Keratinocyte (primary cell): Measurements from ENCODE around the gene NEUROD2. TPM values are rescaled to one million over a fixed set of nuclear protein-coding genes. Genes with fewer than 3 reads are reported as not detected.

Source experiments
- DNase-seq: peaks from one replicate; pipeline ENCODE4 v3.0.0-alpha.2; 2011; ENCODE audit warnings: low read depth, missing footprints, low spot score
- FAIRE-seq: peaks from 2 replicates; lab custom pipeline; 2011; peaks lifted over from hg19 to GRCh38; lab: Jason Lieb, UNC
- H2AFZ ChIP-seq: 2 replicates; pipeline ENCODE4 v1.6.0; 2012; ENCODE audit warnings: low read length, control low read depth, inconsistent platforms; ENCODE audit not compliant: control insufficient read depth
- H3K27ac ChIP-seq: 2 replicates; pipeline ENCODE4 v1.5.1; 2011; ENCODE audit warnings: low read length; ENCODE audit not compliant: control insufficient read depth, insufficient read depth
- H3K27me3 ChIP-seq: 3 replicates; pipeline ENCODE4 v1.6.0; 2011; ENCODE audit warnings: low read length; ENCODE audit not compliant: control insufficient read depth, insufficient read depth; ENCODE audit errors: extremely low read depth
- H3K36me3 ChIP-seq, 2 experiments: 2 replicates in 1 of 2; 3 replicates in 1 of 2; pipeline ENCODE4 v1.5.1; 2011; ENCODE audit warnings: low read length in 2 of 2, mild to moderate bottlenecking in 1 of 2; ENCODE audit not compliant: control insufficient read depth in 2 of 2, insufficient read depth in 2 of 2; ENCODE audit errors: extremely low read depth in 1 of 2
- H3K4me1 ChIP-seq: 3 replicates; pipeline ENCODE4 v1.5.1; 2011; ENCODE audit warnings: low read length; ENCODE audit not compliant: control insufficient read depth, insufficient read depth; ENCODE audit errors: extremely low read depth
- H3K4me2 ChIP-seq: 3 replicates; pipeline ENCODE4 v1.6.0; 2011; ENCODE audit warnings: low read depth, low read length; ENCODE audit not compliant: control insufficient read depth, insufficient read depth; ENCODE audit errors: extremely low read depth
- H3K4me3 ChIP-seq, 3 experiments: fragments of 200-600 bp in 1 of 3; sonication (generic) in 1 of 3; 2 replicates in 2 of 3; 3 replicates in 1 of 3; pipeline ENCODE4 v1.5.1; 2011 to 2016; ENCODE audit warnings: low read length in 3 of 3, mild to moderate bottlenecking in 3 of 3, control low read depth in 2 of 3, inconsistent platforms in 1 of 3, low read depth in 1 of 3, mixed read lengths in 1 of 3, mixed run types in 1 of 3, moderate library complexity in 1 of 3; ENCODE audit not compliant: control insufficient read depth in 2 of 3, insufficient read depth in 2 of 3; ENCODE audit errors: extremely low read depth in 1 of 3
- H3K79me2 ChIP-seq: 2 replicates; pipeline ENCODE4 v1.6.0; 2012; ENCODE audit warnings: low read length; ENCODE audit not compliant: control insufficient read depth, insufficient read depth
- H3K9ac ChIP-seq: 3 replicates; pipeline ENCODE4 v1.6.0; 2011; ENCODE audit warnings: low read length; ENCODE audit not compliant: control insufficient read depth, insufficient read depth; ENCODE audit errors: extremely low read depth
- H3K9me1 ChIP-seq: 3 replicates; pipeline ENCODE4 v1.6.0; 2011; ENCODE audit warnings: low read length; ENCODE audit not compliant: control insufficient read depth, insufficient read depth; ENCODE audit errors: extremely low read depth
- H3K9me3 ChIP-seq: 2 replicates; pipeline ENCODE4 v1.5.1; 2012; ENCODE audit warnings: low read depth, low read length; ENCODE audit not compliant: control insufficient read depth
- H4K20me1 ChIP-seq: 3 replicates; pipeline ENCODE4 v1.6.0; 2011; ENCODE audit warnings: low read length; ENCODE audit not compliant: control insufficient read depth, insufficient read depth; ENCODE audit errors: extremely low read depth
- CTCF ChIP-seq, 3 experiments: IDR thresholded peaks in 1 of 3; conservative IDR thresholded peaks in 1 of 3; optimal IDR thresholded peaks in 1 of 3; 2 replicates in 2 of 3; 3 replicates in 1 of 3; pipeline versions ENCODE3 to v1.5.1; 2011; ENCODE audit warnings: low read length in 3 of 3, mild to moderate bottlenecking in 3 of 3, moderate library complexity in 2 of 3, control low read depth in 1 of 3, inconsistent platforms in 1 of 3; ENCODE audit not compliant: insufficient read depth in 2 of 3; ENCODE audit errors: extremely low read depth in 1 of 3
- EZH2 ChIP-seq: IDR thresholded peaks from one replicate; pipeline ENCODE4 v1.6.1; 2012; ENCODE audit warnings: inconsistent platforms, mild to moderate bottlenecking, low read length, moderate library complexity
- dilution Hi-C: fragments of 300-500 bp; cut with MboI; formaldehyde crosslinking; loops from one replicate; pipeline ENCODE4 v1.7.0; 2020; ENCODE audit warnings: low sequenced_read_pairs; ENCODE audit not compliant: extremely low pct_ligation_motif_present
- polyA plus RNA-seq, 5 experiments: library from polyadenylated mRNA; depleted of rRNA in 3 of 5; stranded (reverse) in 3 of 5; stranded (forward) in 1 of 5; unstranded in 1 of 5; fragments of >200 nt; gene quantifications; 1 replicate in 1 of 5; 2 replicates in 3 of 5; 3 replicates in 1 of 5; pipeline versions ENCODE4 v1.2.1 to v1.2.3, GENCODE V29; 2011 to 2012; ENCODE audit warnings: missing spikeins in 2 of 5, low read depth in 1 of 5, low replicate concordance in 1 of 5

Gene NEUROD2
- polyA plus RNA-seq, 1 donor (not counting 4 experiments of a cell fraction or from before 2014, with no cell fraction given): not detected

- no peaks in the 10 kb centered on the region for H3K9me1 ChIP-seq
- H3K9ac ChIP-seq: no peak overlapping the region
- H3K36me3 ChIP-seq: no peaks in the 10 kb centered on the region
- H3K27me3 ChIP-seq: peaks cover 49% of the 10 kb centered on the region
- DNase-seq (no peak), FAIRE-seq (no peak)
- H3K9me3 ChIP-seq: no peaks in the 10 kb centered on the region
- no peaks in the 10 kb centered on the region for H3K79me2 ChIP-seq
- dilution Hi-C loops: no loop called here
- H4K20me1 ChIP-seq: no peaks in the 10 kb centered on the region
- H3K27ac ChIP-seq: no peak overlapping the region
- H3K4me3 ChIP-seq: no peak overlapping the region
- TF ChIP-seq EZH2 (no peak), CTCF (optimal IDR thresholded peaks at IDR 0.05 in 1 of 3, IDR thresholded peaks at IDR 0.05 in 1 of 3, conservative IDR thresholded peaks at IDR 0.05 in 1 of 3; ENCODE audit: extremely low read depth in 1 of 3, insufficient read depth in 2 of 3, low read length in 3 of 3) (no peak)
- H3K4me1 ChIP-seq: no peaks in the 10 kb centered on the region
- no peak overlapping the region for H3K4me2 ChIP-seq
- no peak overlapping the region for H2AFZ ChIP-seq
These were observed 5.3 kb upstream of the NEUROD2 start for GRCh38 chr17:39612935-39613464.

- no peak overlapping the region for H2AFZ ChIP-seq
- FAIRE-seq: no peak
- H4K20me1 ChIP-seq: no peaks in the 10 kb centered on the region
- dilution Hi-C loops: no loop called here
- H3K79me2 ChIP-seq: no peaks in the 10 kb centered on the region
- H3K27ac ChIP-seq: no peak overlapping the region
- no peak overlapping the region for H3K4me3 ChIP-seq
- no peaks in the 10 kb centered on the region for H3K9me1 ChIP-seq
- H3K27me3 ChIP-seq: peaks cover 54% of the 10 kb centered on the region
- DNase-seq: no peak
- H3K4me1 ChIP-seq: no peaks in the 10 kb centered on the region
- no peaks in the 10 kb centered on the region for H3K9me3 ChIP-seq
- TF ChIP-seq EZH2 (no peak), CTCF (optimal IDR thresholded peaks at IDR 0.05 in 1 of 3, IDR thresholded peaks at IDR 0.05 in 1 of 3, conservative IDR thresholded peaks at IDR 0.05 in 1 of 3; ENCODE audit: extremely low read depth in 1 of 3, insufficient read depth in 2 of 3, low read length in 3 of 3) (no peak)
- no peak overlapping the region for H3K9ac ChIP-seq
- no peaks in the 10 kb centered on the region for H3K36me3 ChIP-seq
- no peak overlapping the region for H3K4me2 ChIP-seq
These were observed 4.7 kb upstream of the NEUROD2 start for GRCh38 chr17:39612291-39612894.
